Activated CD8-positive, alpha-beta T cell treated with anti-CD3 and anti-CD28 coated beads for 36 hours (primary cell): ENCODE data around the gene MPZL3. TPM values are rescaled to one million over a fixed set of nuclear protein-coding genes. Genes with fewer than 3 reads are reported as not detected.

Experiments
- ATAC-seq: fragments of 200-7000 bp; cut with Tn5 transposase; one replicate; pipeline ENCODE4 v1.10.0; 2021; ENCODE audit warnings: mild to moderate bottlenecking, moderate library complexity
- CTCF ChIA-PET: fragments of 350-600 bp; sonication (Branson Sonifier 250); formaldehyde crosslinking; loops from one replicate; lab custom pipeline; 2021; ENCODE audit warnings: antibody characterized with exemption; lab: Charles Lee
- POLR2A ChIA-PET: fragments of 350-600 bp; sonication (Branson Sonifier 250); formaldehyde crosslinking; loops from one replicate; lab custom pipeline; 2021; ENCODE audit warnings: antibody characterized with exemption; lab: Charles Lee
- DNase-seq: peaks from one replicate; pipeline ENCODE4 v3.0.0-alpha.2; 2020
- H3K27ac Mint-ChIP-seq: one replicate; pipeline ENCODE4 v1.8.0; 2021; ENCODE audit warnings: mild to moderate bottlenecking, mixed read lengths
- H3K27me3 Mint-ChIP-seq: one replicate; pipeline ENCODE4 v1.8.0; 2021; ENCODE audit warnings: mixed read lengths
- H3K36me3 Mint-ChIP-seq: one replicate; pipeline ENCODE4 v1.8.0; 2021; ENCODE audit warnings: low read depth, mixed read lengths
- H3K4me1 Mint-ChIP-seq: one replicate; pipeline ENCODE4 v1.8.0; 2021; ENCODE audit warnings: low read depth, mixed read lengths
- H3K4me3 Mint-ChIP-seq: one replicate; pipeline ENCODE4 v1.8.0; 2021; ENCODE audit warnings: mild to moderate bottlenecking, moderate library complexity, mixed read lengths
- H3K9me3 Mint-ChIP-seq: one replicate; pipeline ENCODE4 v1.8.0; 2021; ENCODE audit warnings: mixed read lengths
- CTCF ChIP-seq: fragments of 200-600 bp; IDR thresholded peaks from one replicate; pipeline ENCODE4 v1.8.0; 2022; ENCODE audit warnings: antibody characterized with exemption, mild to moderate bottlenecking
- intact Hi-C: fragments of 100-400 bp; cut with micrococcal nuclease; formaldehyde crosslinking; loops from one replicate; pipeline ENCODE4 v1.10.0; 2022
- total RNA-seq, 2 experiments: library from RNA; stranded (reverse); gene quantifications; one replicate each; pipeline ENCODE4 v1.2.3, GENCODE V29; 2021

Gene MPZL3
- total RNA-seq, 2 experiments from 2014 or later, result 51.1 to 51.7 TPM

GRCh38 chr11:118207079-118207478 lies 45.1 kb downstream of the MPZL3 start:
- peaks cover 62% of the 10 kb centered on the region for H3K4me1 Mint-ChIP-seq
- peaks cover 50% of the 10 kb centered on the region for H3K36me3 Mint-ChIP-seq
- no peaks in the 10 kb centered on the region for H3K27me3 Mint-ChIP-seq
- intact Hi-C loops, result no loop called here
- no peak overlapping the region for H3K27ac Mint-ChIP-seq
- H3K9me3 Mint-ChIP-seq, result no peaks in the 10 kb centered on the region
- no peak for DNase-seq
- no peak for ATAC-seq
- TF ChIP-seq CTCF, result no peak
- POLR2A ChIA-PET, result interaction anchor here (0.6 to 11.2 kb wide), 9 partner anchors 10 to 70 kb away, joined by 3 to 326 read pairs (median 5); partner anchors contain the start of gene JAML
- CTCF ChIA-PET, result interaction anchor here (0.8 to 2.5 kb wide), 3 partner anchors 9 kb away, joined by 3 to 9 read pairs (median 8); no protein-coding TSS in a partner anchor
- peak overlapping the region; percentile 24 for H3K4me3 Mint-ChIP-seq

- DNase-seq, result no peak
- intact Hi-C loops, result no loop called here
- Mint-ChIP-seq H3K4me1 (peaks cover 56% of the 10 kb centered on the region), H3K9me3 (no peaks in the 10 kb centered on the region), H3K36me3 (peaks cover 45% of the 10 kb centered on the region), H3K4me3 (peak overlapping the region; percentile 24), H3K27ac (no peak overlapping the region), H3K27me3 (no peaks in the 10 kb centered on the region)
- TF ChIP-seq CTCF, result no peak
- ChIA-PET POLR2A (interaction anchor here (0.6 to 5.9 kb wide), 6 partner anchors 12 to 76 kb away, joined by 3 to 326 read pairs (median 4); partner anchors contain the start of gene JAML), CTCF (interaction anchor here (0.8 to 2.5 kb wide), 3 partner anchors 8 to 35 kb away, joined by 3 to 8 read pairs (median 6); no protein-coding TSS in a partner anchor)
- no peak for ATAC-seq
These were observed 45.7 kb downstream of the MPZL3 start for GRCh38 chr11:118206391-118207031.

- Mint-ChIP-seq H3K4me3 (peak overlapping the region; percentile 24), H3K9me3 (no peaks in the 10 kb centered on the region), H3K36me3 (peaks cover 38% of the 10 kb centered on the region), H3K27me3 (no peaks in the 10 kb centered on the region), H3K27ac (no peak overlapping the region), H3K4me1 (peaks cover 51% of the 10 kb centered on the region)
- ATAC-seq (no peak), DNase-seq (peak; percentile 16)
- TF ChIP-seq CTCF, result no peak
- POLR2A ChIA-PET, result interaction anchor here (0.9 to 5.9 kb wide), 7 partner anchors 13 to 77 kb away, joined by 3 to 326 read pairs (median 5); partner anchors contain the start of gene JAML
- CTCF ChIA-PET, result interaction anchor here (1.2 to 2.5 kb wide), 4 partner anchors 9 to 34 kb away, joined by 3 to 8 read pairs (median 6); no protein-coding TSS in a partner anchor
- intact Hi-C loops, result no loop called here
These were observed 46.4 kb downstream of the MPZL3 start for GRCh38 chr11:118205606-118206378.

GRCh38 chr11:118202599-118203422 lies 49.4 kb downstream of the MPZL3 start:
- ATAC-seq (peak; percentile 41), DNase-seq (peak; percentile 90)
- no peak for TF ChIP-seq CTCF
- Mint-ChIP-seq H3K4me1 (peaks cover 55% of the 10 kb centered on the region), H3K36me3 (peaks cover 28% of the 10 kb centered on the region), H3K4me3 (no peak overlapping the region), H3K9me3 (no peaks in the 10 kb centered on the region), H3K27me3 (no peaks in the 10 kb centered on the region), H3K27ac (no peak overlapping the region)
- ChIA-PET CTCF (interaction anchor here (0.8 to 2.8 kb wide), 15 partner anchors 9 to 92 kb away, joined by 3 to 17 read pairs (median 5); partner anchors contain the start of genes JAML, MPZL2 and MPZL3), POLR2A (interaction anchor here (0.8 to 5.9 kb wide), 23 partner anchors 16 to 233 kb away, joined by 3 to 326 read pairs (median 4); partner anchors contain the start of genes CD3D, JAML, KMT2A and MPZL3)
- intact Hi-C loops, result loop anchor here (5.0 kb wide), 4 partner anchors 34 to 139 kb away; partner anchors contain the start of genes CD3D and CD3G
